ENCODE results near the gene ENOX1.

The ENOX1 gene

DNA sequence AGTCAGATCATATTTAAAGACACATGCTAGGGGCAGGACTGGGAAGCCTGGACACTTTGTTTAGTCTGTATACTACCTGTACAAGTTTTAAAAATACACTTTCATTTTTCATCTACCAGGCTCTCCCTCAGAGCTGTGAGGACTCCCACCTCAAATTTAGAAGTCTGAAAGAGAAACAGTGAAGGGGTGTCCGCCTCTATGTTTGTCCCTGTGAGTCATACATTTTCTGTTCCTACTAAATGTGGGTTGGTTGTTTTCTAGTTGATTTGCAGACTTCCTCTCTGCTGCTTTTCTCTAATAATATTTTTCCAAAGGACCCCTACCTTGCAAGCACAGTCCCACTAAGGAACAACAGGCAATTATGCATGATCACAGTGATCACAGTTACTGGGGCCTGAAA lies 110.5 kb downstream of the ENOX1 start:
- H3K4me3 ChIP-seq (ENCODE audit: low read depth, low read length), result no peak overlapping the region
- TF ChIP-seq CTCF (IDR thresholded peaks at IDR 0.05; ENCODE audit: low read depth, low read length), result no peak

DNA sequence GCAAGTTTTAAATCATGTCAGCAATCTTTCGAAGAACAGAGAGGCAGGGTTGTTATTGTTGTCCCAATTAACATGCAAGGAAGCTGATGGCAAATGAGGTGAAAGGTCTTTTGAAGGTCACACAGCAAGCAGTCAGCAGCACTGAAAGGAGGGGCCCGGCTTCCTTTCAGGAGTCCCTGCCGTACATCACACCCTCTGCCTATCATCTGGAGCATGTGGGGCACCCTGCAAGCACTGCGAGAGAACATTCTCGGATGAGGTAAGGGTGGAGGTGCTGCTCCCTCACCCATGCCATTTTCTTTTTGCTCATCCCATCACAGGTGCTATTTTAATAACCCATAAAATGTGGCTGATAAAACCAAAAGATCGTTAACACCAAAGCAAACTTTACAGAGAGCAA lies 111.2 kb downstream of the ENOX1 start:
- no peak for TF ChIP-seq CTCF (IDR thresholded peaks at IDR 0.05; ENCODE audit: low read depth, low read length)

DNA sequence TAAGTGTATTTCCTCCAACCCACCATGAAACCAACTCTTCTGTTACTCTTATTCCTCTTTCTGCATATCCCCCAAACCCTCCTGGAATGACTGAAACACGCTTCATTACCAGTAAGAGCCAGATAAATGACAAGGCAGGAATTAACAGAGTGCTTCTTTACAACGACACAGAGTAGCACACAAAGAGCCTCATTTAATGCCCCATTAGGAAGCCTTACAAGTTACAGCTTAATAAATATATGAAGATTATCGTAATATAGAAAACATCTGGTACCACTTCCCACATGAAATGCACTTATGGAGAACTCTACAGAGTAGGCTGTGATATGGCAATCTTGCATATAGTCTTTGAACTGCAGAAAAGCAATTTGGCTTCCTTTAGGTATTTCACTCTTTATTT lies 116.8 kb downstream of the ENOX1 start:
- no peak for TF ChIP-seq CTCF (IDR thresholded peaks at IDR 0.05; ENCODE audit: low read depth, low read length)

More for the DNA sequence above, 111.2 kb downstream of the ENOX1 start:
- no peak overlapping the region for H3K4me3 ChIP-seq (ENCODE audit: low read depth, low read length)

GRCh38 chr13:43669101-43669500 lies 117.7 kb downstream of the ENOX1 start:
- no peak overlapping the region for H3K4me3 ChIP-seq (ENCODE audit: low read depth, low read length)
- no peak for TF ChIP-seq CTCF (IDR thresholded peaks at IDR 0.05; ENCODE audit: low read depth, low read length)

More for the DNA sequence above, 116.8 kb downstream of the ENOX1 start:
- no peak overlapping the region for H3K4me3 ChIP-seq (ENCODE audit: low read depth, low read length)

- TF ChIP-seq CTCF (IDR thresholded peaks at IDR 0.05; ENCODE audit: low read depth, low read length), result no peak
- H3K4me3 ChIP-seq (ENCODE audit: low read depth, low read length), result no peak overlapping the region
These were observed 120.4 kb downstream of the ENOX1 start for GRCh38 chr13:43666403-43666802.

GRCh38 chr13:43665388-43665787 lies 121.4 kb downstream of the ENOX1 start:
- no peak overlapping the region for H3K4me3 ChIP-seq (ENCODE audit: low read depth, low read length)
- no peak for TF ChIP-seq CTCF (IDR thresholded peaks at IDR 0.05; ENCODE audit: low read depth, low read length)

- no peak overlapping the region for H3K4me3 ChIP-seq (ENCODE audit: low read depth, low read length)
- no peak for TF ChIP-seq CTCF (IDR thresholded peaks at IDR 0.05; ENCODE audit: low read depth, low read length)
These were observed 122.0 kb downstream of the ENOX1 start for GRCh38 chr13:43664700-43665191.
